K562 (cell line): ENCODE measurements around the gene DDRGK1. TPM values are rescaled to one million over a fixed set of nuclear protein-coding genes. Genes with fewer than 3 reads are reported as not detected.

Experiments
- ATAC-seq: fragments of 200-7000 bp; cut with Tn5 transposase; 3 replicates; pipeline ENCODE4 v1.9.1; 2020; ENCODE audit warnings: moderate library complexity
- BruUV-seq: library from RNA; stranded (reverse); fragments of 400-500 nt; replicated peaks from 2 replicates; lab custom pipeline; 2021; lab: Mats Ljungman, UMichigan
- CTCF ChIA-PET: fragments of 300-600 bp; formaldehyde crosslinking; extraction: SDS; loops from one replicate; lab custom pipeline; 2021; ENCODE audit warnings: low intra/inter-chr PET ratio; lab: Yijun Ruan, JAX
- POLR2A ChIA-PET: fragments of 300-600, 350-650 bp; sonication (Branson Sonifier 250); formaldehyde crosslinking; extraction: SDS; loops from one replicate; lab custom pipeline; 2021; ENCODE audit warnings: antibody characterized with exemption, inconsistent platforms; lab: Yijun Ruan, JAX
- DNase-seq, 4 experiments: peaks; one replicate each; pipeline versions ENCODE4 v3.0.0 to v3.0.0-alpha.2; 2011 to 2018; ENCODE audit warnings: low spot score in 3 of 4, mixed read lengths in 3 of 4; ENCODE audit errors: extremely low read depth in 1 of 4
- FAIRE-seq: peaks from 2 replicates; lab custom pipeline; 2011; peaks lifted over from hg19 to GRCh38; lab: Jason Lieb, UNC
- H2AFZ ChIP-seq: 2 replicates; pipeline ENCODE4 v1.6.0; 2011; ENCODE audit warnings: low read depth, low read length, control low read depth, inconsistent platforms
- H3K27ac ChIP-seq: fragments of 200-600 bp; 3 replicates; pipeline ENCODE4 v1.8.0; 2011; ENCODE audit warnings: low read depth, mild to moderate bottlenecking, control low read depth, inconsistent platforms, low read length, moderate library complexity, mixed read lengths; ENCODE audit errors: extremely low read depth
- H3K27me3 ChIP-seq, 2 experiments: fragments of 300-600 bp in 1 of 2; 2 replicates in 1 of 2; 3 replicates in 1 of 2; pipeline versions ENCODE4 v1.6.0 to v1.8.0; 2011; ENCODE audit warnings: inconsistent platforms in 2 of 2, low read length in 2 of 2, mild to moderate bottlenecking in 1 of 2, mixed read lengths in 1 of 2, moderate library complexity in 1 of 2; ENCODE audit not compliant: control insufficient read depth in 2 of 2, insufficient read depth in 2 of 2
- H3K36me3 ChIP-seq: fragments of 300-600 bp; 3 replicates; pipeline ENCODE4 v1.8.0; 2011; ENCODE audit warnings: mild to moderate bottlenecking, low read length, inconsistent platforms; ENCODE audit not compliant: control insufficient read depth, insufficient read depth
- H3K4me1 ChIP-seq, 2 experiments: fragments of 200-600 bp in 1 of 2; replicated peaks in 1 of 2; 2 replicates in 1 of 2; 3 replicates in 1 of 2; pipeline versions ENCODE4 v1.5.1 to v1.8.0; 2011; ENCODE audit warnings: inconsistent platforms in 2 of 2, low read length in 2 of 2, mild to moderate bottlenecking in 1 of 2, mixed read lengths in 1 of 2, moderate library complexity in 1 of 2; ENCODE audit not compliant: control insufficient read depth in 2 of 2, insufficient read depth in 2 of 2
- H3K4me2 ChIP-seq: 2 replicates; pipeline ENCODE4 v1.6.1; 2011; ENCODE audit warnings: low read length, control low read depth, inconsistent platforms, mixed read lengths; ENCODE audit not compliant: insufficient read depth
- H3K4me3 ChIP-seq: fragments of 200-600 bp; sonication (generic), shearing (Covaris generic); 2 replicates; pipeline ENCODE4 v1.5.1; 2016; ENCODE audit warnings: control low read depth, inconsistent platforms
- H3K79me2 ChIP-seq: fragments of 200-600 bp; 3 replicates; pipeline ENCODE4 v1.8.0; 2011; ENCODE audit warnings: low read length, inconsistent platforms; ENCODE audit not compliant: control insufficient read depth, insufficient read depth
- H3K9ac ChIP-seq, 2 experiments: 2 replicates each; pipeline versions ENCODE4 v1.6.0 to v1.6.1; 2011; ENCODE audit warnings: low read depth in 2 of 2, low read length in 2 of 2, control low read depth in 1 of 2, inconsistent platforms in 1 of 2, mild to moderate bottlenecking in 1 of 2, mixed read lengths in 1 of 2; ENCODE audit not compliant: insufficient read depth in 1 of 2
- H3K9me1 ChIP-seq: one replicate; pipeline ENCODE4 v1.6.0; 2011; ENCODE audit warnings: inconsistent platforms, mild to moderate bottlenecking, low read length, moderate library complexity; ENCODE audit not compliant: control insufficient read depth, insufficient read depth
- H3K9me3 ChIP-seq: replicated peaks from 2 replicates; pipeline ENCODE4 v1.5.1; 2011; ENCODE audit warnings: low read depth, low read length, inconsistent platforms; ENCODE audit not compliant: control insufficient read depth, insufficient read depth
- H4K20me1 ChIP-seq: replicated peaks from 2 replicates; pipeline ENCODE4 v1.6.1; 2011; ENCODE audit warnings: low read length, inconsistent platforms, mixed read lengths; ENCODE audit not compliant: control insufficient read depth, insufficient read depth
- BRD9 ChIP-seq: fragments of 450-650 bp; IDR thresholded peaks from 2 replicates; pipeline ENCODE4 v1.6.1; 2018; ENCODE audit warnings: low read depth; ENCODE audit not compliant: partially characterized antibody
- ILF3 ChIP-seq: fragments of 450-650 bp; IDR thresholded peaks from 2 replicates; pipeline ENCODE4 v1.6.1; 2018; ENCODE audit warnings: antibody characterized with exemption, mild to moderate bottlenecking, moderate library complexity, borderline replicate concordance
- PHF20 ChIP-seq: fragments of 450-650 bp; IDR thresholded peaks from 2 replicates; pipeline ENCODE4 v1.6.1; 2018; ENCODE audit not compliant: partially characterized antibody
- WGBS: fragments of 100-300 bp; shearing (Covaris generic); methylation state at CpG from one replicate; pipeline ENCODE4 v1.1.6; 2016; ENCODE audit warnings: low coverage, mixed read lengths; ENCODE audit not compliant: insufficient coverage; ENCODE audit errors: missing lambda C conversion rate; 5-methylcytosine and 5-hydroxymethylcytosine counted together
- in situ Hi-C: fragments of 300-500 bp; cut with MboI; formaldehyde crosslinking; loops from 4 replicates; pipeline ENCODE4 v1.15.0; 2018; ENCODE audit warnings: inconsistent platforms, mixed read lengths
- intact Hi-C: fragments of 100-400 bp; cut with micrococcal nuclease; formaldehyde crosslinking; loops from 2 replicates; pipeline ENCODE4 v1.14.2; 2022
- polyA plus RNA-seq, 8 experiments: library from polyadenylated mRNA; depleted of rRNA in 4 of 8; stranded (reverse) in 5 of 8; unstranded in 3 of 8; fragments of >200 nt; fragmentation: Nextera tagmentation in 2 of 8; fragmentation: Illumina TruSeq in 1 of 8; extraction: Ambion mirVana in 2 of 8; extraction: Trizol in 1 of 8; gene quantifications; 2 replicates each; pipeline versions ENCODE4 v1.2.1 to v1.2.3, GENCODE V29; 2011 to 2014; ENCODE audit warnings: inconsistent platforms in 1 of 8, missing spikeins in 1 of 8
- total RNA-seq, 7 experiments: library from RNA; depleted of rRNA in 6 of 7; stranded (reverse); fragments of >200 nt in 6 of 7; fragmentation: Illumina TruSeq in 2 of 7; extraction: Trizol in 2 of 7; gene quantifications; 2 replicates each; pipeline versions ENCODE4 v1.2.1 to v1.2.3, GENCODE V29; 2011 to 2021; ENCODE audit warnings: low replicate concordance in 1 of 7
- TF ChIP-seq, protein P1 (sequence below): sonication (generic); formaldehyde crosslinking; IDR thresholded peaks from 2 replicates; pipeline ENCODE4 v1.8.1; 2022; ENCODE audit warnings: missing genetic modification reagents

DDRGK1 gene
- total and polyA plus RNA-seq, 9 of the 15 experiments (the other 6 are each of a cell fraction or from before 2014, with no cell fraction given) = 2.3 to 54.4 (median 29.1) TPM

GRCh38 chr20:3165473-3166337 lies 38.8 kb downstream of the DDRGK1 start:
- intact Hi-C loops (no loop called here), in situ Hi-C loops (no loop called here)
- no TSS peak for BruUV-seq
- Histone ChIP-seq H2AFZ (no peak overlapping the region), H3K4me1 (peaks cover 0 to 42% of the 10 kb centered on the region in 2 experiments; a peak in 2 of 5 replicates), H3K27ac (no peak overlapping the region), H3K79me2 (no peaks in the 10 kb centered on the region), H3K9me1 (no peaks in the 10 kb centered on the region), H3K36me3 (no peaks in the 10 kb centered on the region), H3K4me3 (no peak overlapping the region), H3K4me2 (no peak overlapping the region), H4K20me1 (no peaks in the 10 kb centered on the region), H3K9ac (no peak overlapping the region), H3K27me3 (no peaks in the 10 kb centered on the region), H3K9me3 (no peaks in the 10 kb centered on the region)
- DNase-seq (no peak), ATAC-seq (no peak), FAIRE-seq (no peak)
- WGBS = 72% methylated on average over 17 of the region's 45 CpGs
- TF ChIP-seq BRD9 (no peak), ILF3 (no peak), PHF20 (no peak)
- TF ChIP-seq, protein P1, sequence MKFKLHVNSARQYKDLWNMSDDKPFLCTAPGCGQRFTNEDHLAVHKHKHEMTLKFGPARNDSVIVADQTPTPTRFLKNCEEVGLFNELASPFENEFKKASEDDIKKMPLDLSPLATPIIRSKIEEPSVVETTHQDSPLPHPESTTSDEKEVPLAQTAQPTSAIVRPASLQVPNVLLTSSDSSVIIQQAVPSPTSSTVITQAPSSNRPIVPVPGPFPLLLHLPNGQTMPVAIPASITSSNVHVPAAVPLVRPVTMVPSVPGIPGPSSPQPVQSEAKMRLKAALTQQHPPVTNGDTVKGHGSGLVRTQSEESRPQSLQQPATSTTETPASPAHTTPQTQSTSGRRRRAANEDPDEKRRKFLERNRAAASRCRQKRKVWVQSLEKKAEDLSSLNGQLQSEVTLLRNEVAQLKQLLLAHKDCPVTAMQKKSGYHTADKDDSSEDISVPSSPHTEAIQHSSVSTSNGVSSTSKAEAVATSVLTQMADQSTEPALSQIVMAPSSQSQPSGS (CRISPR knock-in tag) = no peak
- ChIA-PET POLR2A (no interaction called here), CTCF (no interaction called here)
